ENCODE data around the gene EFCAB8. TPM values are rescaled to one million over a fixed set of nuclear protein-coding genes. Genes with fewer than 3 reads are reported as not detected.

Gene EFCAB8
- total RNA-seq, 1 donor from 2014 or later: 0.32 TPM

- TF ChIP-seq, protein P1, sequence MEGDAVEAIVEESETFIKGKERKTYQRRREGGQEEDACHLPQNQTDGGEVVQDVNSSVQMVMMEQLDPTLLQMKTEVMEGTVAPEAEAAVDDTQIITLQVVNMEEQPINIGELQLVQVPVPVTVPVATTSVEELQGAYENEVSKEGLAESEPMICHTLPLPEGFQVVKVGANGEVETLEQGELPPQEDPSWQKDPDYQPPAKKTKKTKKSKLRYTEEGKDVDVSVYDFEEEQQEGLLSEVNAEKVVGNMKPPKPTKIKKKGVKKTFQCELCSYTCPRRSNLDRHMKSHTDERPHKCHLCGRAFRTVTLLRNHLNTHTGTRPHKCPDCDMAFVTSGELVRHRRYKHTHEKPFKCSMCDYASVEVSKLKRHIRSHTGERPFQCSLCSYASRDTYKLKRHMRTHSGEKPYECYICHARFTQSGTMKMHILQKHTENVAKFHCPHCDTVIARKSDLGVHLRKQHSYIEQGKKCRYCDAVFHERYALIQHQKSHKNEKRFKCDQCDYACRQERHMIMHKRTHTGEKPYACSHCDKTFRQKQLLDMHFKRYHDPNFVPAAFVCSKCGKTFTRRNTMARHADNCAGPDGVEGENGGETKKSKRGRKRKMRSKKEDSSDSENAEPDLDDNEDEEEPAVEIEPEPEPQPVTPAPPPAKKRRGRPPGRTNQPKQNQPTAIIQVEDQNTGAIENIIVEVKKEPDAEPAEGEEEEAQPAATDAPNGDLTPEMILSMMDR (IDR thresholded peaks at IDR 0.05): no peak
- H3K27ac Mint-ChIP-seq (ENCODE audit: unreplicated experiment): peak overlapping the region; percentile 78
- peaks cover 49% of the 10 kb centered on the region for H3K4me1 Mint-ChIP-seq (ENCODE audit: low read depth)
- H3K36me3 Mint-ChIP-seq (ENCODE audit: low read depth): peaks cover 27% of the 10 kb centered on the region
- no peaks in the 10 kb centered on the region for H3K27me3 Mint-ChIP-seq (ENCODE audit: low read depth)
- no peak for DNase-seq (ENCODE audit: low spot score)
- H3K9me3 Mint-ChIP-seq (ENCODE audit: low read depth): no peaks in the 10 kb centered on the region
- H3K4me3 Mint-ChIP-seq (ENCODE audit: unreplicated experiment): no peak overlapping the region
Measured at GRCh38 chr20:32828029-32828680, 30.6 kb upstream of the EFCAB8 start.

DNA sequence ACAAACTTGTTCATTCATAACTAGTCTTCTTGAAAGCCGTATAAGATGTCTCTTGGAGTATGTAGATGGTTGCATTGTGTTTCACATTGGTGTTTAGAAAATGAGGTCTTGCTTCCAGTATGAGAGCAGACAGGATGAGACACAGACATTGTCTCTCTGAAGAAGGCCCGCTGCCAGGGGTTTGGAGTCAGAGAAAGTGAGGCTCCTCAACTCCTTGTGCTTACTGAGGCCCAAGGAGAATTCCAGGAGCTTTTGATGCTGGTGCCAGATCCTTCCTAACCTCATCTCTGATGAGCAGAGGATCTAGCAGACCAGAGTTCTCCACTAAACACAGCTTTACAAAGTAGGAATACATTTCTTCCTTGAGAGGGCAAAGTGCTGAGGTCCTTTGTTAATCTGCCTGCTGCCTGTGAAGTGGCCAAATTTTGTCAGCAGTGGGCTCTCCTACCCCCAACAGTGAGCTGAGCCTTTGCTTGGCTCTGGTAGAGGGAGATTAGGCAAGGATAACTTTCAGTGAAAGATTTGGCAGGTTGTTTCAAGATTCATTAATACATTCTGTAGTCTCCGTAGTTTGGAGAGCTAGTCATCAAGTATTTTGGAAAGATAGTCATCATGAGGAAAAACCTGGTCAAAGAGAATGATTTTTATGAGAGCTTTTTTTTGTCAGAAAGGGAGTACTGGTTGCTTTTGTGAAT is 29.3 kb upstream of the EFCAB8 start:
- DNase-seq (ENCODE audit: low spot score): no peak
- H3K27ac Mint-ChIP-seq (ENCODE audit: unreplicated experiment): peak overlapping the region; percentile 67

GRCh38 chr20:32830437-32830836 is 28.3 kb upstream of the EFCAB8 start:
- DNase-seq (ENCODE audit: low spot score): no peak
- TF ChIP-seq, protein P1 (IDR thresholded peaks at IDR 0.05): no peak
- Mint-ChIP-seq H3K4me3 (ENCODE audit: unreplicated experiment) (no peak overlapping the region), H3K4me1 (ENCODE audit: low read depth) (peaks cover 34% of the 10 kb centered on the region), H3K27ac (ENCODE audit: unreplicated experiment) (peak overlapping the region; percentile 67), H3K9me3 (ENCODE audit: low read depth) (no peaks in the 10 kb centered on the region), H3K27me3 (ENCODE audit: low read depth) (no peaks in the 10 kb centered on the region), H3K36me3 (ENCODE audit: low read depth) (peaks cover 30% of the 10 kb centered on the region)

More for the DNA sequence above, 29.3 kb upstream of the EFCAB8 start:
- peaks cover 37% of the 10 kb centered on the region for H3K4me1 Mint-ChIP-seq (ENCODE audit: low read depth)
- H3K36me3 Mint-ChIP-seq (ENCODE audit: low read depth): peaks cover 29% of the 10 kb centered on the region
- no peaks in the 10 kb centered on the region for H3K9me3 Mint-ChIP-seq (ENCODE audit: low read depth)
- TF ChIP-seq, protein P1 (IDR thresholded peaks at IDR 0.05): no peak
- no peaks in the 10 kb centered on the region for H3K27me3 Mint-ChIP-seq (ENCODE audit: low read depth)
- no peak overlapping the region for H3K4me3 Mint-ChIP-seq (ENCODE audit: unreplicated experiment)

DNA sequence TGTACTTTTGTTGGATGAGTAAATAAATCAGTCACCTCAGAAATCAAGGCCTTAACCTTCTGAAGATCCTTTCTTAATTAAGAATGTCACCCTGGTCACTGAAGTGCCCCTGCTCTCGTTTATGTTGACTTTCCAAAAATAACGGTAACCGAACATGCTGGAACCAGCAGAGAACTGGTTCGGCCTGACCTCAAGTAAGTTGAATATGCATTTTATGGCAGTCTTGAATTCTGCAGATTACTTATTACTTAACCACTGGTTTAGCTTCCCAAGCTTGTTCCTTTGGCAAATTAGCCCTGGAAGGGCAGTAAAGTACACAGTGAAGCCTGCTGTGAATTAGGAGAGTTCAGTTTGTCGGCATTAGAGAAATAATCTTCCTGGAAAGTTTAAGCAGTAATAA is 26.7 kb upstream of the EFCAB8 start:
- DNase-seq (ENCODE audit: low spot score): no peak
- Mint-ChIP-seq H3K27ac (ENCODE audit: unreplicated experiment) (no peak overlapping the region), H3K27me3 (ENCODE audit: low read depth) (no peaks in the 10 kb centered on the region), H3K9me3 (ENCODE audit: low read depth) (no peaks in the 10 kb centered on the region), H3K36me3 (ENCODE audit: low read depth) (peaks cover 33% of the 10 kb centered on the region), H3K4me3 (ENCODE audit: unreplicated experiment) (no peak overlapping the region), H3K4me1 (ENCODE audit: low read depth) (peaks cover 34% of the 10 kb centered on the region)
- TF ChIP-seq, protein P1 (IDR thresholded peaks at IDR 0.05): no peak

DNA sequence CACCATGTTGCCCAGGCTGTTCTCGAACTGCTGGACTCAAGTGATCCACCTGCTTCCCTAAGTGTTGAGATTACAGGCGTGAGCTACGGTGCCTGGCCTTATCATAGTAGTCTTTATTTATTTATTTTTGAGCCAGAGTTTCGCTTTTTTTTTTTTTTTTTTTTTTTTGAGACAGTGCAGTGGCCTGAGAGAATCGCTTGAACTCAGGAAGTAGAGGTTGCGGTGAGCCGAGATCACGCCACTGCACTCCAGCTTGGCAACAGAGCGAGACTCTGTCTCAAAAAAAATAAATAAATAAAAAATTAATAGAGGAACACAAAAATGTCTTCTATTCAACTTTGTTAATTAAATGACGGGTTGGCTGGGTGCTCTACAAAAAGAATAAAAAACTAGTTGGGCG is 26.1 kb upstream of the EFCAB8 start:
- no peaks in the 10 kb centered on the region for H3K9me3 Mint-ChIP-seq (ENCODE audit: low read depth)
- H3K4me3 Mint-ChIP-seq (ENCODE audit: unreplicated experiment): no peak overlapping the region
- peaks cover 36% of the 10 kb centered on the region for H3K36me3 Mint-ChIP-seq (ENCODE audit: low read depth)
- no peak for DNase-seq (ENCODE audit: low spot score)
- H3K4me1 Mint-ChIP-seq (ENCODE audit: low read depth): peaks cover 34% of the 10 kb centered on the region
- TF ChIP-seq, protein P1 (IDR thresholded peaks at IDR 0.05): no peak
- peak overlapping the region; percentile 32 for H3K27ac Mint-ChIP-seq (ENCODE audit: unreplicated experiment)
- no peaks in the 10 kb centered on the region for H3K27me3 Mint-ChIP-seq (ENCODE audit: low read depth)
